ENCODE data around the gene RBBP8NL.

RBBP8NL gene

DNA sequence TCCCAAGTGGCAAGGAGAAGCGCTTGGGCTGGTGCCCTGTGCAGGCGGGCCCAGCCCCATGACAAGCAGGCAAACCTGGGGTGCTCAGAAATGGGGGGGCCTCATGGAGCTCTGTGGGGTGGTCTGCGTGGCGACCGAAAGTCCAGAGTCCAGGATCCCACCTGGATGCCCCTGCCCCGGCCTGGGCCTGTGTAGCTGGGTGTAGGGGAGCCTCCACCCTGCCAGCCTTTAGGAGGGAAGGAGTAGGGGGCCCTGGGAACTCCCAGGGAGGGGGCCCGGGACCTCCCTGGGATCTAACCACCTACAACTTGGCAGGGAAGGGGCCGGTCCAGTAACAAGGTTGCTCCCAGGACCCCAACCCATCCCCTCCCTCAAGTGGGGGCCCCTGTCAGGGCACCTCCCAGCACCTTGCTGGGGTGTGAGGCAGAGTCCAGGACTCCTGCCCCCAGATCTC lies 55.7 kb downstream of the RBBP8NL start:
- DNase-seq, result no peak

DNA sequence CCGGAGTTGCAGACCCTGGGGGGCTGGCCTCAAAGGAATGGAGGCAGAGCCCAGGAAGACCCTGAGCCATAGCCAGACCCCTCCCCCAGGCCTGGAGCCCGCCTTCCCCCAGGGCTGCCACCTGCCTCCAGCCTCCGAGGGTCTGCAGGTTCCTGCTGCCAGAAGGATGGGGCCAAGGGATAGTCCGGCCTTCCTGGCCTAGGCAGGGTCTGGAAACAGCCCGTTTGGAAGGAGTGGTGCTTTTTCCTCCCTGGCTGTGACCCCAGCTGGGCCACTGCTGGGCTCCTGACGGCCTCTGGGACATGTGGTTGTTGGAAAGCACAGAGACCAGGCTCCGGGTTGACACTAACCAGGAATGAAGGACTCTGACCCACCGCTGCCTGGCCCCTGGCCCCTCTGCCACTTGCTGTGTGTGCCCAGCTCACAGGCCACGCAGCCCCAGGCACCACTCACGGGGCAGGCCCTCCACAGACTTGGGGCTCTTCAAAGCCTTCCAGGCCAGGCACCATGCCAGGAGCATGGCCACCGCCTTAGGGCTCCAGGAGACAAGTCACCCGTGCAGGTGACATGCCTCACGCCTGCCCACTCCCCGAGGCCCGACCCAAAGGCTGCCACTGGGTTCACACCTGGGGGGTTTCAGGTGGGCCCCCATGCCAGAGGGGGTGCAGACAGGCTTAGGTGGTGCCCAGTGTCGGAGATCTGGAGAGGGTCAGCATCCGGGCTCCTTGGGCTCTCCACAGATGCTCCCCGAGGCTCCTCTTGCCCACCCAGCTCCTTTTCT lies 56.3 kb downstream of the RBBP8NL start:
- DNase-seq, result no peak

DNA sequence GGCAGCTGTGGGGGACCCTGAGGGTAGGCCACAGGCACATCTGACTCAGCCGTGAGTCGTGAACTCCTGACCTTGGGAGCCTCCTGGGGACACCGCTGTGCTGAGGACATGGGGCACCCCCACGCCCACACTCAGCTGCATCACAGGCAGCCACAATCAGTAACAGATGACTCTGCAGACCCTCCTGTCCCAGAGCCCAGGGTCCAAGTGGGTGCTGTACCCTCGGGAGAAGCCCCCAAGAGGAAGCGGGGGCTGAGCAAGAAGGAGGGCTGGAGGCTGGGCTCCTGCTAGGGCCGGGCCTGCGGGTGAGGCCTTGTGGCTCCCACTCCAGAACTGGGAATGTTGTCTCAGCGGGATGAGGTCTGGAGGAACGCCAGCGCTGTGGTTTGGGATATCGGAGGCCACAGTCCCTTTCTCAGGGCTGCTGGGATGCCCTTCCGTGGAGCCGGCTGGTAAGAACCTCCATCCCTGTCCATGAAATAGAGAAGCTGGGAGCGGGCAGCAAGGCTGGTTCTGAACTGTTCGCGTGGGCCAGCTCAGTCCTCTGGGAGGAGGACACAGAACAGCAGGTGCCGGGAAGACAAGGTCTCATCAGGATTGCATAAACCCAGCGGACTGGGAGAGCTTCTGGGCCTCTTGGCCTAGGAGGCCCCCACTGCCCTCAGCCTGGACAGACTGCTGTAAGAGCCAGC lies 57.1 kb downstream of the RBBP8NL start:
- peak in 1 of 2 experiments; percentile 74 for DNase-seq

DNA sequence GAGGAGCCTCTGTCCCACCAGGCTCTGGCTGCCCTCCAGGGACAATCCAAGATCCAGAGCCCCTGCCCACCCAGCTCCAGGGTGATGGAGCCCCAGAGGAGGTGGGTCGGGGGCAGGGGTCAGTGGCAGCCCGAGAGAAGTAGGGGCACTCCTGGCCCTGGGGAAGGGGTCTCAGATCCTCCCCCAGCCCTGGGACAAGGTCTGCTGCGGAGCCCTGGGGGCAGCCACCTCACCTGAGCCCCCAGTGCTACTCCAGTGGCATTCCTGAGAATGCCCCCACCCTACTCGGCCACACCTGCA lies 57.6 kb downstream of the RBBP8NL start:
- no peak for DNase-seq

DNA sequence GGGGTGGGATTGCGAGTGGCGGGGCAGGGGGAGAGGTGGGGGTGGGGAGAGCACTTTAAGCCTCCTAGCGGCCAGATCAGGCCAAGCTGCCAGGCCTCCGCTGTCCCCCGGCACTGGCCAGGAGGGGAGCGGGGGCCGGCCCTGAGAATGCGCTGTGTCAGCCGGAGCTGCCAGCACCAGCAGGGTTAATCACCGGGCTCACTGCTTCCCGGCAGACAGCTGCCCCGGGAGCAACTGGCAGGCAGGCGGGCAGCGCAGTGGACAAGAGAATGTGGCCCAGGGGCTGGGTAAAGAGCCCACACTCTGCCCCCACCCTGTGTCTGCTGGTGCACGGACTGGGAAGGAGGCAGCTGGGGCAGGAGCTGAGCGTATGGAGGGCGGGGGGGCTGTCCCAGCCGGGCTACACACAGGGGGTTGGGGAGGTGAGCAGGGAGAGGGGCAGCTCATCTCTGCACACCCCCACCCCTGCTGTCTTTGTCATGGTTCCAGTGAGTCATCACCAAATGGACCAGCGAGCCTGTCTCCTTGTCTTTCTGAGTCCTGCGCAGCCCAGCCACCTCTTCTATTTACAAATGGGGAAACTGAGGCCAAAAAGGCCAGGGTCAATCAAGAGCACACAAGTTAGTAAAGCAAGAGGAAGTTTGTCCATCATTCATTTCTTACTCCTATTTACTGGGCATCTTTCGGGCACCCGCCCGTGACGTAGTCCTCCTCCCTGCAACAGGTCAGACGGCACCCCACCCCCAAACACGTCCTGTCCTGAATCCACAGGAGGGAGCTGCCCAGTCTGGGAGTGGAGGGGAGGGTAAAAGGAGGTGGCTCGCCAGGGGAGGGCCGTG lies 58.1 kb downstream of the RBBP8NL start:
- DNase-seq, result peak in 1 of 2 experiments; percentile 61

DNA sequence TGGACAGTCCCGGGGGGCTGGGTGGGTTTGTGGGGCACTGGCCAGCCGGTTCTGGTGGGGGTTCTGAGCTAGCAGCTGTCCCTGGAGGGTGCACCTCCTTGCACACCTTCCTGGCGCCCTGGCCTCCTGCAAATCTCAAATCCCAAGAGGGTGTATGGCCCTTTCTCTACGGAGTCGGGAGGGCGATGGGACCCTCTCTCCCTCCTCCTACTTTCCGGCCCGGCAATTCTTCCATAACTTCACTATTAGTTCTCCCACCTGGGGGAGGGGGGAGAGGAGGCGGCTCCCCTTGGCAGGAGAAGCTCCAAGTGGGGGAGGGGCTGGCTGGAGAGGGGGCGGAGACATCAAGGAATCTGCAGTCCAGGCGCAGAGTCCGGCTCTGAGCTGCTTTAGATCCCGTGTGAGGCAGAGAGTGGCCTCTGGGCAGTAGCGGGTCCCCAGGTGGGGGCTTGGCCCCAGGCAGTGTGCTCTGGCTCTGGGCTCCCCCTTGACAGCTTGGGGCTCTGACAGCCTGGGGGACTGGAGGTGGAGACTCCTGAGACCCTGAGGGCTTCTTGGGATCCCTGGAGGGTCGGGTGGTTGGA lies 58.9 kb downstream of the RBBP8NL start:
- DNase-seq, result peak in 1 of 2 experiments; percentile 53

DNA sequence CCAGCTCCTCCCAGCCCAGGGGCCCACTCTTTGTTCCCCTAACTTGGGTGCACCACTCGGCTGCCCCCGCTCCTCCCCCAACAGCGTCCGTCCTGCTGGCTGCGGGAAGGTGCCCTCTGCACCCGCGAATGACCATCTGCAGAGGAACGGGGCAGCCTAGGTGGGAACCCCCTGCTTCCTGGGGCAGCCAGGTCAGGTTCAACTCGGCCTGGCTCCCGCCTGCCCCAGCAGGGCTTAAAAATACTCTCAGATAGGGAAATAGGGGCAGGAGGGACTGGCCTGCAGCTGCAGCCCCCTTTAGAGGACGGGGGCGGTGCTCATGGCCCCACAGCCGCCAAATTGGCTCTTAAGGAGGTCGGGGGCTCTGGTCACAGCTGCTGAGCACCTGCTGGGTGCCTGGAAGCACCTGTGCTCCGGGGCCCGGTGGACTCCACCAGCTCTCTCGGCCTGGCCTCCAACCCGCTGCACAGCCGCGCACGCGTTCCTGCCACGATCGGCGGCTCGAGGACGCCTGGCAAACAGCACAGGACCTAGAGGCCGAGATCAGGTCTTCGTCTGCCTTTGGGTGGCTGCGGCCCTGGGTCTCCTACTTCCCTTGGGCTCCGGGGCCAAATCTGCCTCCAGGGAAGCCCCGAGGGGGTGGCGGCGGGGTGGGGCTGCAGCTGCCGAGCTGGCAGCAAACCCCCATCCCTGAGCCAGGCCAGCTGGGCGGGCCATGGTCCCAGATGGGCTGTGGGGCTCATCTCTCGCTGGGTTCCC lies 59.5 kb downstream of the RBBP8NL start:
- DNase-seq, result no peak

DNA sequence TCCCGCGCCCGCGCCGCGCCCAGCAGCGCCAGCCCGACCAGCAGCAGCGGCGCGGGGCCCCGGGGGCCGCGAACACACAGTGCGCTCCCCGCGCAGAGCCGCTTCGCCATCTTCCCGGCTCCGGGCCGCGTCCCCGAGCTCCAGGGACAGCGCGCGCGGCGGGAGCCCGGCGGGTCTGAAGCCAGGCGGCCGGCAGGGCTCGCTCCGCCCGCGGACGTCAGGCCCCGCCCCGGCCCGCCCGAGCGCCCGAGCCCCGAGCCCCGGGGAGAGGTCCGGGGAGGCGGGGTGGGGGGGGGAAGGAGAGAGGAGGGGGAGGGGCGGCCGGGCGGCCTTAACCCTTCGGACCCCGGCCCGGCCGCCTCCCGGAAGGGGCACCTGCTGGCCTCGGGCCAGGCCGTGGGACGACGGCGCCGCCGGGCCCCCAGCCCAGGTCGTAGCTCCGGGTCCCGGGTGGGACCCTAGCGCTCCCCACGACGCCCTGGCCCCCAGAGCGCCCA lies 60.2 kb downstream of the RBBP8NL start, which contains the start of gene LAMA5:
LAMA5 (minus strand) TSS at position 177 of the 497 bp plus-strand sequence; CDS start at position 110, 67 bp downstream.
- DNase-seq, result peak in 1 of 2 experiments; percentile 37

DNA sequence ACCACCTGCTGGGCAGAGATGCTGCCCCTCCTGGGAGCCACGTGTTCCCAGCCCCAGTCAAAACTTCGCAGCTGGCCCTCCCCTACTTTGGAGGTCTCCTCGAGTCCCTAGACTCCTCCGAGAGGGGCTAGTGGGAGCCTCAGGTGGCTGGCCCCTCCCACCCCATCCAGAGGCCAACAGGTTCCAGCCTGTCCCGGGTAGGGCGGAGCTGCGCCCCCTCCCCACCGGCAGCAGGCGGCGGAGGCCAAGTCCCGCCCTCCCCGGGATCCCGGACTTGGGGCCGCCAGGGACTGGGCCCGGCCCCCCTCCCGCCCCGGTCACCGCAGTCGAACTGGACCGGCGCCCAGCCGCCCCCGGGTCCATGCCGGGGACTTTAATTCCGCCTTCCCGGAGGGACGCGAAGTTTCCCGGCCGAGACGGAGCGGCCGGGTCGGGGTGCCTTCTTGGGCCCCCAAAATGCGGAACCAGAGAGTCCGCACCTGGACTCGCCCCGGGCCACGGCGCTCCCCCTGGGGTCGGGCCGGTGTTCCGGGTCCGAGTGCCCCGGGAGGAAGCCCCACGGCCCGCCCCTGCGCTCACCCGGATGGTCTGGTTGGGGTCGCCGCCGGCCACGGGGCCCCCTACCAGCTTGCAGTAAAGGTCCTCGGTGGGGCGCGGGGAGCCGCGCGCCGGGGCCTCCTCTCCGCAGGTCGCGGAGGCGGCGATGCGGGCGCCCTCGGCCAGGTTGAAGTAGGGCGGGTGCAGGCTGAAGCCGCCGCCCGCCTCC lies 60.8 kb downstream of the RBBP8NL start:
- peak in 1 of 2 experiments; percentile 28 for DNase-seq

DNA sequence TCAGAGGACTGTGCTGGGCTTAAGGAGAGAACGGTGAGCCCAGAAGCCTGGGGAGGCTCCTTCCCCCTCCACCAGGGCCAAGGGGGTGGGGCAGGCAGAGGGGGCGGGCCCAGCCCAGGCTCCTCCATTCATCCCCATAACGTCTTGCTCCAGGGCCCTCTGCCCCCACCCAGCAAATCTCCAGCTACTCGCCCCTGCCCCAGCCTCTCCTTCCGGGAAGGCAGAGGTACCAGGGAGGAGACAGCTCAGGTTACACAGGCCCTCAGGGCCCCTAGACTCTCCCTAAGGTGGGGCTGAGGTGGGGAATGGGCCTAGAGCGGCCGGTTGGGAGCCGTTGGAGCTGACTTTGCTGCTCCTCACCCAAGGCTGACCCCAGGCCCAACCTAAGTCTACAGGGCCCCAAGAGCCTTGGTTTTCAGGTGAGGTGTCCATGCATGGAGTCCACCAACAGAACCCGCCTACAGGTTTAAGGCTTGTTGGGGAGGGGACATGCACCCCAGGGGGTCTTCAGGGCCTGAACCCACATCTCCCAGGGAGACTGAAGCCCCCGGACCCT lies 61.4 kb downstream of the RBBP8NL start:
- peak; percentile 43 to 77 for DNase-seq

DNA sequence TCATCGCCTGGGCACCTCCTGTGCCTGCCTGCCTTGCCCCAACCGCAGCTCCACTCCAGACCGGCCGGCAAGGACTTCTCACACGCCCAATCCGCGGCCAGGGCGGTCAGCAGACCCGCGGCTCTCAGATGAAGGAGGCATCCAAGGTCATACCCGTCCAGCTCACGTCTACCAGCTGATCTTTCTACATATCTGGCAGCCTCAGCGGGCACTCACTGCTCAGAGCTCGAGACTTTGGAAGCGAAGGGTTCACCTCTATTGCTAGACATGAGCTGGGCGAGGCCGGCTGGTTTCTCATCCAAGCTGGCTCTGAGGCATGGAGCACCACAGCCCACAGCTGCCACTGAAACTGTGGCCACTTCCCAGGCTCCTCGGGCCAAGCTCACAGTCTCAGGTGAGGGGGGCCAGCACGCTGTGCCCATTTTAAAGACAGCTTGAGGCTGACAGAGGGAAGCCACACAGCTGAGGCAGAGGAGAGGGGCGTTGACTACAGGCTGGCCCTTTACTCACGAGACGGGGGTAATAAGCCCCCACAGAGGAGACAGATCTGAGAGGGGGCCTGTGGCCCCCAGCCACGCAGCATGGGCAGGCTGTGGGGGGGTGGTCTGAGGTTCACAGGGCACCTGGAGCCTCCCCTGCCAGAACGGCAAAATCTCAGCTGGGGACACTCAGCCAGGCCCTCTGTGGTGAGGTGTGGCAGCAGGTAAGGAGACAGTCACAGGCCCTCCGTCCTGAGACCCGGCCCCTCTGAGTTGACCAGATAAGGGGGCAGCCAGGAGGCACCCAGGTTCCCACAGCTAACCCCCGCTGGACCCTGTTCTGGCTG lies 62.2 kb downstream of the RBBP8NL start:
- no peak for DNase-seq

DNA sequence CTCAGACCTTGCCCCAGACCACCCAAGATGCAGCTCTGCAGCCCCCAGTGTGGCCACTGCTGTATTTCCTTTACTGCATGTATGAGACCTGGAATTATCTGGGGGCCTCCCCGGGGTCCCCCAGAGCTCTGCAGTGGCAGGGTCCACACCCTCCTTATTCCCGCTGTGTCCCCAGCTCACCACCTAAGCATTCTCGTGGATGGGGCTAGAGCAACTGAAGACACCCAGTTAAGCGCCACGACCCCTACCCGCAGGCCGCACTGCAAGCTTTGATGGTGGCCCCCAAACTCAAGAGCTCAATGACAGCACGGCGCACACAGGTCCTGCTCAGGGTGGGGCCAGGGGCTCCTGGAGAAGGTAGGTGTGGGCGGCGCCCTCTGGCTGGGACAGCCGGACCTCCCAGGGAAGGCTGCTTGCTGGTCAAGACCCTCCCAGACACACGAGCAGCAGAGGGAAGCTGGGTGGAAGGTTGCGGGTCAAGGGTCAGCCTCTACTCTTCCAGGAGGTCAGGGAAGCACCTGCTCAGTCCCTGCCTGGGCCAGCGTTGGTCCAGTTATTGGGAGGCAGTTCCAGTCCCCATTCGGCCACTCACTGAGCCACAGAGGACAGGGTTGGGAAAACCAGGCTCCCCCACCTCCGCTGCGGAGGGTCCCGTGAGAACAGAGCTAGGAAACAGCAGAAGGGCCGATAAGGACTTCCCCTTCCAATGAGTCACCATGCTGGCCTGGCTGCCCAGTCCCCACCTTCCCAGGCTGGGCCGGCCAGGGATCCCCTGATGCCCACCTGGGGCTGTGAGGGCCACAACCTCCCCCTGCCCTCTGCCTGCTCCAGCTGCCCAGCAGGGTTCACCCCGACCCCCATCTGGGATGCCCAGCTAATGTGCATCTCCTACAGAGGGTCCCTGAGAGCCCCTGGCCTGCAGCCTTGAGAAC lies 63.2 kb downstream of the RBBP8NL start:
- no peak for DNase-seq

DNA sequence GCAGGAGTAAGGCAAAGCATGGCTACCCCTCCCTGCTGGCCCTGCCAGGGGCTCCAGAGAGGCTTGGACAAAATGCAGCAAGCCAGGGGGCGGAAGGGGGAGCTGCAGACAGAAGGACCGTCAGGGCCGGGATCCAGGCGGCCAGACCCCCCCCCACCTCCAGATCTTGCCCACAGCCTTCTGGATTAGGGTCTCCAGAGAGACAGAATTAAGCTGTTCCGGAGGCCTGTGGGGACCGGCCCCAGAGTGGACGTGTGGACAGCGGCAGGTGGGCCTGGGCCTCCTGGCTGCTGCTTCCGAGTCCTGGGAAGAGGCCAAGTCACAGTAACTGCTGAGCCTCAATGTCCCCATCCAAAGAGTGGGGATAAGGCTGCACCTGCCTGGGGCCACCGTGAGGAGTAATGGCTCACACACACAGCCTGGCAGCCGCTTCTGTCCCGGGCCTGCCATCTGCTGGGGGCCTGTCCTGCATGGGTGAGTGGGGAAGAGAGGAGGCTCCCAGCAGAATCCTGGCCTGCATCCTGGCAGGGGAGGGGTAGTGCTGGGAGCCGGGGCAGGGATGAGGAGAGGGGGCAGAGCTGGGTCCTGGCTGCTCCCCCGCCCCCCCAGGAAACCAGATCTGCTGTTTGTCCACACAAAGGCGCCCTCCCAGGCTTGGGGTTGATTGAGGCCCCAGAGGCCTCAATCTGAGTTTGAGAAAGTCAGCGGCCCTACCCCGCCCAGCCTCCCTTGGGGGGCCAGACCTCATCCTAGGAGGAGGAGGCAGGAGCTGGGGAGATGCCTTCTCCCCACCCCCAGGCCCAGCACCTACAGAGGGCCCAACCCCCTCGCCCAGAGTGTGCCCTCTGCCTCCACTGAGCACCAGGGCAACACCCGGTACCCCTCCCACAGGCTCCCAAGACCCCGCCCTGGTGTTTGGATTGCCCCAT lies 64.1 kb downstream of the RBBP8NL start:
- DNase-seq, result no peak

DNA sequence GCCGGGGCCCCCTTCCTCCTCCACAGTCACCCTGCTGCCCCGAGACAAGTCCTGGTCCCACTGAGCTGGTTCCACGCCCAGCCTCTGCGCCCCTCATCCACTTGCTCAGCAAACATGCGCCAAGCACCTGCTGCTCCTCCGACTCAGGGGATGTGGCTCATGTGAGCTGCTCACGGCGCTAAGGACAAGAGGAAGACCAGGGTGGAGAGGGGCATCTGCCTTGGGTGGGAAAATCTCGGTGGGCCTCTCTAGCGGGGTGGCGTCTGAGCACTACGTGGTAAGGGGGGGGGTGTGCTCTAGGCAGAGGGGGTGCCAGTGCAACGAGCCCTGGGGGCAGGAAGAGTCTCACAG lies 64.8 kb downstream of the RBBP8NL start:
- no peak for DNase-seq

DNA sequence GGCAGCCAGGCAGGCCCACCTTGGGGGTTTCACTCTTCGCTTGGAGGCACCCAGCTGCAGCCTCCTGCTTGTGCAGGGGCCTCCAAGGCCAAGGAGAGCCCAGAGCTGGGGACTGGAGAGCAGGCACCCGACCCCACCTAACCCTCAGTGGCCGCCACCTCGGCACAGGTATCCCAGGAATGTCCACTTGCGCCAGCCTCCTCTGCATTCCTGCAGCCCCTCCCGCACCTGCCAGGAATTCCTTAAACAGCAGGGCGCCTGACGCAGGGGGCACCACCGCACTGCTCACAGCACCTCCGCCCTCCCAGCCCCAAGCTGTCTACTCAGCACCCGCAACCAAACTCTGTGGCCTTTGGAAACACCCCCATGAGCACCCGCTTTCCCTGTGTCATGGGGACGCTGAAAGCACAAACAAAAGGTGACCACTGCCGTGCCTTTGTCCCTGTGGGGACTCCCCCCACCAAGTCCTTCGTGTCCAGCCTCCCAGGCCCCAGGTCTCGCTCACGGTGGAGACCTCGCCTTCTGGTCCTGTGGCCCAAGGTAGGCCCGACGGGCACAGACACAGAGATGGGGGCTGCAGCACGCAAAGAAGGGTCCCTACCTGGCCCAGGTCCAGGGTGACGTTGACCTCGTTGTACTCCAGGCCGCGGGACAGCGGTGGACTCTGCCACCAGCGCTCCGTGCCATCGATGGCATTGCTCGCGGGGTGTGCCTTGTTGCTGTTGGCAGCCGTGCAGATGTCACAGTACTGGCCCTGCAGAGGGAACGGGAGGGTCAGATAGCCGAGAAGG lies 65.3 kb downstream of the RBBP8NL start:
- DNase-seq, result peak in 1 of 2 experiments; percentile 46

DNA sequence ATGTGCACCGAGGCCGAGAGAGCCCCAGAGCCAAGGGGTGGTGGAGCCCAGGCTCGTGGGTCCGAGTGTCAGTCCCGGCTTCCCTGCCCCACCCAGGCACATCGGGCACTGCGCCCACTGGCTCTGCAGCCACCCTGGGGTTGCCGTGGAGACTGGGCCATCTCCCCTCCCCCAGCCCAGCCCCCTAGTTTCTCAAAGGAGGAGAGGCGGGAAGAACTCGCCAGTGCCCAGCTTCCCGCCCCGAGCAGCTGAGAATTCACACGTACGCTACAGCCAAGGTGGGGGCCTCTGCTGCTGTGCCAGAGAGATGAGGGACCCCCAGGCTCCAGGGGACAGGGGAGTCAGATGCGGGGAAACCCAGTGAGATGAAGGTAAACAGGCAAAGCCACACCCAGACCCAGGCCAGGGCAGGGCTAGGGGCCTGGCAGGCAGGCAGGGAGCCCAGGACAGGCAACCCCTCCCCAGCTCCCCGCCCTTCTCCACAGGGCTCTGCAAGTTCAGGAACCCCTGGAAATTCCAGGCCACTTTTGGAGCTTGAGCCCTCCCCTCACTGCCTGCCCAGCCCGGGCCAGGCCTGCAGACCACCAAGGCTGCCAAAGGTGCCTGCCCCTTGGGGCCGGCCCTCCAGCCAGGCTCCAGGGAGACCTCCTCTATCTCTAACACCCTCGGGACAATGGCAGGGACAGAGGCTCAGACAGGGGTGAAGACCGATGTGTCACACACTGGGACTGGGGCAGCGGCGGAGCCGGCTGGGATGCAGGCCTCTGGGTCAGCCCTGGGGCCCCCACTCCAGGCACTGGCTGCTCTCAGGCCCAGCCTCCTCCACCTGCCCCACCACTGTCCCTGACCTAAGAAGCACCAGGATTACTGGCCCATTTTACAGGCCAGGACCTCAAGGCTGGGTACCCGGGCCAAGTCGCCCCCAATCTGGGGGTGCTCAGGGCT lies 66.2 kb downstream of the RBBP8NL start:
- peak in 1 of 2 experiments; percentile 70 for DNase-seq
